MM.1S (cell line): ENCODE measurements around the gene CANT1.

Source experiments
- DNase-seq: peaks from one replicate; pipeline ENCODE4 v3.0.0-alpha.2; 2015
- H2AFZ ChIP-seq: fragments of 300-600 bp; sonication (generic); 2 replicates; pipeline ENCODE4 v1.6.0; 2016; ENCODE audit warnings: antibody characterized with exemption, low read length
- H3F3A ChIP-seq: fragments of 300-600 bp; sonication (generic); 2 replicates; pipeline ENCODE4 v1.6.1; 2016; ENCODE audit warnings: mild to moderate bottlenecking, antibody characterized with exemption, low read length, moderate library complexity, mixed read lengths; ENCODE audit not compliant: insufficient read depth
- H3K27ac ChIP-seq: fragments of 300-600 bp; sonication (generic); 2 replicates; pipeline ENCODE4 v1.5.1; 2016; ENCODE audit warnings: mild to moderate bottlenecking, low read length
- H3K27me3 ChIP-seq: fragments of 300-600 bp; sonication (generic); replicated peaks from 2 replicates; pipeline ENCODE4 v1.6.0; 2016; ENCODE audit warnings: low read length; ENCODE audit not compliant: insufficient read depth
- H3K36me3 ChIP-seq: fragments of 300-600 bp; sonication (generic); replicated peaks from 2 replicates; pipeline ENCODE4 v1.6.1; 2016; ENCODE audit warnings: mild to moderate bottlenecking, low read length, mixed read lengths; ENCODE audit not compliant: insufficient read depth
- H3K4me1 ChIP-seq: fragments of 300-600 bp; sonication (generic); 2 replicates; pipeline ENCODE4 v1.6.1; 2016; ENCODE audit warnings: low read length, mixed read lengths
- H3K4me2 ChIP-seq: fragments of 300-600 bp; sonication (generic); 2 replicates; pipeline ENCODE4 v1.6.0; 2016; ENCODE audit warnings: low read depth, low read length
- H3K4me3 ChIP-seq: fragments of 300-600 bp; sonication (generic); 2 replicates; pipeline ENCODE4 v1.5.1; 2016; ENCODE audit warnings: low read length, mixed read lengths
- H3K79me2 ChIP-seq: fragments of 300-600 bp; sonication (generic); 2 replicates; pipeline ENCODE4 v1.6.1; 2016; ENCODE audit warnings: mixed run types, low read length, mixed read lengths
- H3K9ac ChIP-seq: fragments of 300-600 bp; sonication (generic); 2 replicates; pipeline ENCODE4 v1.6.1; 2016; ENCODE audit warnings: low read length, mixed read lengths
- H3K9me2 ChIP-seq: fragments of 300-600 bp; sonication (generic); replicated peaks from 2 replicates; pipeline ENCODE4 v1.6.1; 2016; ENCODE audit warnings: mild to moderate bottlenecking, low read length, mixed read lengths; ENCODE audit not compliant: insufficient read depth
- H3K9me3 ChIP-seq: fragments of 300-600 bp; sonication (generic); replicated peaks from 2 replicates; pipeline ENCODE4 v1.6.1; 2016; ENCODE audit warnings: mild to moderate bottlenecking, low read length, mixed read lengths; ENCODE audit not compliant: insufficient read depth
- H4K20me1 ChIP-seq: fragments of 300-600 bp; sonication (generic); 2 replicates; pipeline ENCODE4 v1.6.1; 2016; ENCODE audit warnings: mild to moderate bottlenecking, low read length, moderate library complexity, mixed read lengths; ENCODE audit not compliant: insufficient read depth
- CTCF ChIP-seq: fragments of 300-600 bp; sonication (generic); IDR thresholded peaks from 2 replicates; pipeline ENCODE4 v1.5.1; 2016; ENCODE audit warnings: antibody characterized with exemption, low read length, mixed read lengths
- EZH2 ChIP-seq: fragments of 300-600 bp; sonication (generic); optimal IDR thresholded peaks from 2 replicates; pipeline ENCODE3; 2017; ENCODE audit warnings: low read depth, mild to moderate bottlenecking, antibody characterized with exemption, low read length, mixed read lengths
- EZH2phosphoT487 ChIP-seq: fragments of 300-600 bp; sonication (generic); IDR thresholded peaks from 2 replicates; pipeline ENCODE4 v1.6.1; 2018; ENCODE audit warnings: antibody characterized with exemption, low read length

Gene CANT1

DNA sequence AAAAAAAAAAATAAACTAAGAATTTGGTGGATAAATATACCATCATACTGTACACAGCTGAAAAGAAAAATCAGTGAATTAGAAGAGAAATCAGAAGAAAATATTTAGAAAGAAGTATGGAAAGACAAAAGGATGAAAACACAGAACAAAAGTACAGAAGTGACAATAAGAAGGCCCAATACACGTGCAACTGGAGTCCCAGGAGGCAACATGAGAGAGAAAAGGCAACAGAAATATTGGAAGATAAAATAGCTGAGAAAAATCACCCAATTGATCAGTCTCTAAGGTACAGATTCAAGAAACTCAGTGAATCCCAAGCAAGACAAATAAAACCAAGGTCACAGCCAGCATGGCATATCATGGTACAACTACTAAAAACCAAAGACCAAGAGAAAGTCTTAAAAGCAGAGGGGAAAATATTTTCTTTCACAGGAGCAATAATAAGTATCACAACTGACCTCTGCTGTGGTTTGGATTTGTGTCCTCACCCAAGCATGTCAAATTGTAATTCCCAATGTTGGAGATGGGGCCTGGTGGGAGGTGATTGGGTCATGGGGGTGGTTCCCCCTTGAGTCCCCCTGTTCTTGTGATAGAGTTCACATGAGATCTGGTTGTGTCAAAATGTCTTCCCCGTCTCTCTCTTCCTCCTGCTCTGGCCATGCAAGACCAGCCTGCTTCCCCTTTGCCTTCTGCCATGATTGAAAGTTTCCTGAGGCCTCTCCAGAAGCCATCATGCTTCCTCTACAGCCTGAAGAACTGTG lies 44.8 kb upstream of the CANT1 start:
- TF ChIP-seq CTCF = no peak
- no peak for TF ChIP-seq EZH2phosphoT487
- no peak for TF ChIP-seq EZH2
- no peak overlapping the region for H2AFZ ChIP-seq
- H3K4me2 ChIP-seq = no peak overlapping the region
- DNase-seq = no peak
- no peaks in the 10 kb centered on the region for H3F3A ChIP-seq
- no peaks in the 10 kb centered on the region for H3K79me2 ChIP-seq
- no peaks in the 10 kb centered on the region for H3K4me1 ChIP-seq
- H3K9me3 ChIP-seq = no peaks in the 10 kb centered on the region
- H3K4me3 ChIP-seq = no peak overlapping the region
- no peaks in the 10 kb centered on the region for H4K20me1 ChIP-seq
- H3K36me3 ChIP-seq = no peaks in the 10 kb centered on the region
- no peaks in the 10 kb centered on the region for H3K9me2 ChIP-seq
- H3K27ac ChIP-seq = no peak overlapping the region
- H3K27me3 ChIP-seq = peaks cover 72% of the 10 kb centered on the region
- no peak overlapping the region for H3K9ac ChIP-seq

GRCh38 chr17:79053251-79053925 lies 43.8 kb upstream of the CANT1 start:
- Histone ChIP-seq H3K9me3 (no peaks in the 10 kb centered on the region), H2AFZ (no peak overlapping the region), H3K4me3 (no peak overlapping the region), H4K20me1 (no peaks in the 10 kb centered on the region), H3K27ac (no peak overlapping the region), H3K36me3 (no peaks in the 10 kb centered on the region), H3K79me2 (no peaks in the 10 kb centered on the region), H3F3A (no peaks in the 10 kb centered on the region), H3K9me2 (no peaks in the 10 kb centered on the region), H3K9ac (no peak overlapping the region), H3K4me2 (no peak overlapping the region), H3K27me3 (peaks cover 76% of the 10 kb centered on the region), H3K4me1 (no peaks in the 10 kb centered on the region)
- TF ChIP-seq CTCF (no peak), EZH2 (no peak), EZH2phosphoT487 (no peak)
- no peak for DNase-seq

GRCh38 chr17:79052131-79052530 lies 42.6 kb upstream of the CANT1 start:
- Histone ChIP-seq H3K9me2 (no peaks in the 10 kb centered on the region), H3K27me3 (peaks cover 82% of the 10 kb centered on the region), H2AFZ (no peak overlapping the region), H3K4me3 (no peak overlapping the region), H3K4me2 (no peak overlapping the region), H3K27ac (no peak overlapping the region), H3K36me3 (no peaks in the 10 kb centered on the region), H3K4me1 (no peaks in the 10 kb centered on the region), H4K20me1 (no peaks in the 10 kb centered on the region), H3K9ac (no peak overlapping the region), H3K79me2 (no peaks in the 10 kb centered on the region), H3F3A (no peaks in the 10 kb centered on the region), H3K9me3 (no peaks in the 10 kb centered on the region)
- DNase-seq = no peak
- TF ChIP-seq CTCF (no peak), EZH2 (no peak), EZH2phosphoT487 (no peak)
